Spleen (tissue), 11 donors: Measurements from ENCODE around the gene DMPK. TPM values are rescaled to one million over a fixed set of nuclear protein-coding genes. Genes with fewer than 3 reads are reported as not detected.

Experiments
- DNase-seq: peaks from one replicate; pipeline ENCODE4 v3.0.0-alpha.2; 2020
- H3K27ac ChIP-seq, 8 donors: fragments of 200-600 bp; sonication (generic) in 7 of 8; 1 replicate in 4 of 8; 2 replicates in 4 of 8; pipeline versions ENCODE4 v1.5.0 to v1.8.0; 2016 to 2021; ENCODE audit warnings: inconsistent platforms in 4 of 8, mild to moderate bottlenecking in 4 of 8, moderate library complexity in 1 of 8
- H3K27me3 ChIP-seq, 7 donors: fragments of 200-600 bp; sonication (generic) in 6 of 7; replicated peaks in 1 of 7; 1 replicate in 4 of 7; 2 replicates in 3 of 7; pipeline versions ENCODE4 v1.5.0 to v1.8.0; 2016 to 2021; ENCODE audit warnings: inconsistent platforms in 3 of 7, mild to moderate bottlenecking in 1 of 7
- H3K36me3 ChIP-seq, 6 donors: fragments of 200-600 bp; sonication (generic) in 5 of 6; 1 replicate in 4 of 6; 2 replicates in 2 of 6; pipeline versions ENCODE4 v1.5.0 to v1.8.0; 2016 to 2021; ENCODE audit warnings: inconsistent platforms in 2 of 6
- H3K4me1 ChIP-seq, 6 donors: fragments of 200-600 bp; sonication (generic) in 5 of 6; 1 replicate in 3 of 6; 2 replicates in 3 of 6; pipeline versions ENCODE4 v1.5.0 to v1.8.0; 2016 to 2021; ENCODE audit warnings: inconsistent platforms in 3 of 6
- H3K4me3 ChIP-seq, 8 donors: fragments of 200-600 bp; sonication (generic) in 7 of 8; 1 replicate in 4 of 8; 2 replicates in 4 of 8; pipeline versions ENCODE4 v1.5.0 to v1.8.0; 2016 to 2021; ENCODE audit warnings: inconsistent platforms in 4 of 8, mild to moderate bottlenecking in 4 of 8, moderate library complexity in 2 of 8
- H3K9me3 ChIP-seq, 8 donors: fragments of 200-600 bp; sonication (generic) in 7 of 8; 1 replicate in 4 of 8; 2 replicates in 4 of 8; pipeline versions ENCODE4 v1.5.0 to v1.8.0; 2016 to 2021; ENCODE audit warnings: inconsistent platforms in 4 of 8
- POLR2A ChIP-seq, 3 donors: fragments of 450-650 bp; IDR thresholded peaks; one replicate each; pipeline ENCODE4 v1.5.1; 2017; ENCODE audit warnings: antibody characterized with exemption in 3 of 3, mild to moderate bottlenecking in 1 of 3
- POLR2AphosphoS5 ChIP-seq, 3 donors: sonication (generic); formaldehyde crosslinking; IDR thresholded peaks; one replicate each; pipeline ENCODE4 v1.5.1; 2017; ENCODE audit warnings: antibody characterized with exemption in 3 of 3
- WGBS, 5 donors: extraction: QIAGEN DNeasy Blood & Tissue Kit in 3 of 5; methylation state at CpG; one replicate each; pipeline versions ENCODE4 v1.1.5 to v1.1.7; 2013 to 2018; 5-methylcytosine and 5-hydroxymethylcytosine counted together
- intact Hi-C: fragments of 100-400 bp; cut with DNase I; formaldehyde crosslinking; loops from one replicate; pipeline ENCODE4 v1.15.0; 2023; ENCODE audit warnings: low total_unique reads
- polyA plus RNA-seq, 3 donors: library from polyadenylated mRNA; stranded (reverse); fragments of 200-250 nt; gene quantifications; one replicate each; pipeline ENCODE4 v1.2.1, GENCODE V29; 2013
- total RNA-seq, 7 donors: library from RNA; depleted of rRNA in 3 of 7; stranded (reverse); fragments of >200 nt in 3 of 7; fragmentation: NEBNext Ultra II Directional in 4 of 7; extraction: Animal tissue kit (Norgen Biotek cat#: 25700) in 4 of 7; gene quantifications; one replicate each; pipeline versions ENCODE4 v1.1.0 to v1.2.1, GENCODE V29; 2016 to 2021
- TF ChIP-seq, protein P1 (sequence below), 11 experiments: fragments of 200-600 bp in 7 of 11; fragments of 450-650 bp in 4 of 11; sonication (generic) in 4 of 11; IDR thresholded peaks in 8 of 11; conservative IDR thresholded peaks in 3 of 11; 1 replicate in 7 of 11; 2 replicates in 4 of 11; pipeline versions ENCODE4 v1.4.0 to v1.8.0; 2016 to 2021; ENCODE audit warnings: antibody characterized with exemption in 11 of 11, inconsistent platforms in 4 of 11, mild to moderate bottlenecking in 1 of 11
- donor health status: healthy with polysubstance abuse.
- donor health status: DM: no; HTN: no; CAD: no; lungs with moderate emphysema.
- donor health status: DM: no; HTN: no; CAD: no.
- donor health status: Bipolar disorder and iron deficiency.
- donor health status: healthy.
- donor health status: DM: no; HTN: no; CAD: no.
- donor health status: DM: yes; HTN: yes; CAD: no.

DMPK gene
- total and polyA plus RNA-seq, 10 donors = 17.9 to 147 (median 35.4) TPM

GRCh38 chr19:45815481-45816216, 33.4 kb upstream of the DMPK start:
- intact Hi-C loops = no loop called here
- no peak for DNase-seq

DNA sequence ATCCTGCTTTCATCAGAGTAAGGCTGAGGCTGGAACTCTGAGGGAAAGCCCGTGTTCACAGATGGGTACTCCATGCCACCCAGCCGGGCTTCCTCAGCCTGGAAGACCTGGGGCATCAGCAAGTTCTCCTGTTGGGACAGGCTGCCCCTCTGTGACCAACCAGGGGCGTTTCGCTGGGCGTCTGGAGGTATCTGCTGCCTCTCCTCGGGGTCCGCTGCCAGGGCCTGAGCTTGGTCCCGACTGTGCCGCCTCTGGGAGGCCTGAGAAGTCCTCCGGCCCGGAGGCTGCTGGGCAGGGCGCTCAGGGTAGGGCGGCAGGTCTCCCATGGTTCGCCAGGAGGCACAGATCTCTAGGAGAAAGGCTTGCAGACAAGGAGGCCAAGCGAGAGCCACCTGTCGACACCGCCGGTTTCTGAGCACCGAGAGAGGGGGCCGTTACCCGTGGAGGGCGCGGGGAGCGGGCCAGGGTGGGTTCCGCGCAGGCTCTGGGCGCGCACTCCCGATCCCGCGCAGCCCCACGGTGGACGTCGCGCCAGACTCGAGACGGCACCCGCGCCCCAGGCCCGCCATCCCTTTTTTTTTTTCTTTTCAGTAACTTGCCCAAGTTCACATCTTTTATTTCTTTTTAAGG, 32.7 kb upstream of the DMPK start, which contains the start of gene RSPH6A:
Gene RSPH6A, minus strand, starts transcription at position 458 of the 630 bp plus-strand sequence. Its CDS starts 132 bp downstream, at position 326.
- DNase-seq = no peak
- intact Hi-C loops = no loop called here
- Histone ChIP-seq H3K36me3 (peaks cover 0 to 48% (median 8%) of the 10 kb centered on the region in 6 donors), H3K27ac (no peak within 1 kb of the TSS), H3K9me3 (no peaks in the 10 kb centered on the region), H3K4me3 (peak within 1 kb of the TSS in 7 of 8 donors; percentile 8 to 62 (median 27)), H3K27me3 (peaks cover 0 to 46% (median 3%) of the 10 kb centered on the region in 7 donors), H3K4me1 (peaks cover 0 to 38% (median 23%) of the 10 kb centered on the region in 6 donors)
- TF ChIP-seq POLR2AphosphoS5 (IDR thresholded peaks at IDR 0.05) (peak in 1 of 3 donors; percentile 37), POLR2A (IDR thresholded peaks at IDR 0.05) (no peak)
- WGBS, 5 donors = 22 to 33% (median 27%) methylated on average over 35 to 40 of the region's 40 CpGs

More at GRCh38 chr19:45815481-45816216, 33.4 kb upstream of the DMPK start:
- Histone ChIP-seq H3K27me3 (peaks cover 0 to 42% (median 3%) of the 10 kb centered on the region in 7 donors), H3K4me3 (peak overlapping the region in 7 of 8 donors; percentile 8 to 62 (median 27)), H3K4me1 (peaks cover 0 to 34% (median 23%) of the 10 kb centered on the region in 6 donors), H3K27ac (no peak overlapping the region), H3K9me3 (no peaks in the 10 kb centered on the region), H3K36me3 (peaks cover 0 to 55% (median 13%) of the 10 kb centered on the region in 6 donors)
- 4 to 13% (median 8%) methylated on average over 32 to 44 of the region's 44 CpGs for WGBS, 5 donors
- TF ChIP-seq, protein P1, sequence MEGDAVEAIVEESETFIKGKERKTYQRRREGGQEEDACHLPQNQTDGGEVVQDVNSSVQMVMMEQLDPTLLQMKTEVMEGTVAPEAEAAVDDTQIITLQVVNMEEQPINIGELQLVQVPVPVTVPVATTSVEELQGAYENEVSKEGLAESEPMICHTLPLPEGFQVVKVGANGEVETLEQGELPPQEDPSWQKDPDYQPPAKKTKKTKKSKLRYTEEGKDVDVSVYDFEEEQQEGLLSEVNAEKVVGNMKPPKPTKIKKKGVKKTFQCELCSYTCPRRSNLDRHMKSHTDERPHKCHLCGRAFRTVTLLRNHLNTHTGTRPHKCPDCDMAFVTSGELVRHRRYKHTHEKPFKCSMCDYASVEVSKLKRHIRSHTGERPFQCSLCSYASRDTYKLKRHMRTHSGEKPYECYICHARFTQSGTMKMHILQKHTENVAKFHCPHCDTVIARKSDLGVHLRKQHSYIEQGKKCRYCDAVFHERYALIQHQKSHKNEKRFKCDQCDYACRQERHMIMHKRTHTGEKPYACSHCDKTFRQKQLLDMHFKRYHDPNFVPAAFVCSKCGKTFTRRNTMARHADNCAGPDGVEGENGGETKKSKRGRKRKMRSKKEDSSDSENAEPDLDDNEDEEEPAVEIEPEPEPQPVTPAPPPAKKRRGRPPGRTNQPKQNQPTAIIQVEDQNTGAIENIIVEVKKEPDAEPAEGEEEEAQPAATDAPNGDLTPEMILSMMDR (IDR thresholded peaks at IDR 0.05 in 8 of 11, conservative IDR thresholded peaks at IDR 0.05 in 3 of 11) = no peak
- peak in 2 of 3 donors; percentile 38 to 63 for TF ChIP-seq POLR2AphosphoS5 (IDR thresholded peaks at IDR 0.05)

- peaks cover 0 to 45% (median 27%) of the 10 kb centered on the region in 6 donors for H3K4me1 ChIP-seq
- no peak for DNase-seq
- peaks cover 0 to 46% (median 3%) of the 10 kb centered on the region in 7 donors for H3K27me3 ChIP-seq
- TF ChIP-seq POLR2A (IDR thresholded peaks at IDR 0.05) (no peak), POLR2AphosphoS5 (IDR thresholded peaks at IDR 0.05) (no peak)
- TF ChIP-seq, protein P1 (IDR thresholded peaks at IDR 0.05 in 8 of 11, conservative IDR thresholded peaks at IDR 0.05 in 3 of 11) = no peak
- peaks cover 0 to 41% (median 1%) of the 10 kb centered on the region in 6 donors for H3K36me3 ChIP-seq
- intact Hi-C loops = no loop called here
- H3K4me3 ChIP-seq = no peak overlapping the region
- no peaks in the 10 kb centered on the region for H3K9me3 ChIP-seq
- H3K27ac ChIP-seq = no peak overlapping the region
- 85 to 94% (median 93%) methylated on average over 11 to 12 of the region's 12 CpGs for WGBS, 5 donors
Observed at GRCh38 chr19:45814166-45814780, 32.0 kb upstream of the DMPK start.

- TF ChIP-seq POLR2AphosphoS5 (IDR thresholded peaks at IDR 0.05) (no peak), POLR2A (IDR thresholded peaks at IDR 0.05) (no peak)
- TF ChIP-seq, protein P1 (IDR thresholded peaks at IDR 0.05 in 8 of 11, conservative IDR thresholded peaks at IDR 0.05 in 3 of 11) = no peak
- H3K9me3 ChIP-seq = no peaks in the 10 kb centered on the region
- no peak overlapping the region for H3K4me3 ChIP-seq
- intact Hi-C loops = no loop called here
- DNase-seq = no peak
- H3K27me3 ChIP-seq = peaks cover 0 to 49% (median 3%) of the 10 kb centered on the region in 7 donors
- no peak overlapping the region for H3K27ac ChIP-seq
- peaks cover 0 to 38% (median 25%) of the 10 kb centered on the region in 6 donors for H3K4me1 ChIP-seq
- 91 to 94% (median 93%) methylated on average over 6 of the region's 6 CpGs for WGBS, 5 donors
- H3K36me3 ChIP-seq = peaks cover 0 to 23% (median 0%) of the 10 kb centered on the region in 6 donors
Observed at GRCh38 chr19:45812297-45812696, 30.0 kb upstream of the DMPK start.
